ENCODE results near the gene GARNL3.

GRCh38 chr9:127349483-127350113, 85.0 kb downstream of the GARNL3 start:
- TF ChIP-seq EZH2phosphoT487 (IDR thresholded peaks at IDR 0.05; ENCODE audit: borderline replicate concordance, low read depth, low read length) = no peak
- TF ChIP-seq, protein P1, sequence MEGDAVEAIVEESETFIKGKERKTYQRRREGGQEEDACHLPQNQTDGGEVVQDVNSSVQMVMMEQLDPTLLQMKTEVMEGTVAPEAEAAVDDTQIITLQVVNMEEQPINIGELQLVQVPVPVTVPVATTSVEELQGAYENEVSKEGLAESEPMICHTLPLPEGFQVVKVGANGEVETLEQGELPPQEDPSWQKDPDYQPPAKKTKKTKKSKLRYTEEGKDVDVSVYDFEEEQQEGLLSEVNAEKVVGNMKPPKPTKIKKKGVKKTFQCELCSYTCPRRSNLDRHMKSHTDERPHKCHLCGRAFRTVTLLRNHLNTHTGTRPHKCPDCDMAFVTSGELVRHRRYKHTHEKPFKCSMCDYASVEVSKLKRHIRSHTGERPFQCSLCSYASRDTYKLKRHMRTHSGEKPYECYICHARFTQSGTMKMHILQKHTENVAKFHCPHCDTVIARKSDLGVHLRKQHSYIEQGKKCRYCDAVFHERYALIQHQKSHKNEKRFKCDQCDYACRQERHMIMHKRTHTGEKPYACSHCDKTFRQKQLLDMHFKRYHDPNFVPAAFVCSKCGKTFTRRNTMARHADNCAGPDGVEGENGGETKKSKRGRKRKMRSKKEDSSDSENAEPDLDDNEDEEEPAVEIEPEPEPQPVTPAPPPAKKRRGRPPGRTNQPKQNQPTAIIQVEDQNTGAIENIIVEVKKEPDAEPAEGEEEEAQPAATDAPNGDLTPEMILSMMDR (conservative IDR thresholded peaks at IDR 0.05; ENCODE audit: low read length) = no peak

Data from OCI-LY7 (cell line).